GM23248 (cell line): ENCODE data around the gene PDXDC1. TPM values are rescaled to one million over a fixed set of nuclear protein-coding genes. Genes with fewer than 3 reads are reported as not detected.
"Not testable (repeated sequence)": the region's sequence is repeated elsewhere in the genome, so short reads cannot be mapped to it uniquely, and the experiment has no call there.

Experiments
- DNase-seq: peaks from one replicate; pipeline ENCODE4 v3.0.0-alpha.2; 2015
- H2AFZ ChIP-seq: fragments of 200-600 bp; sonication (generic); 2 replicates; pipeline ENCODE4 v1.6.1; 2016; ENCODE audit warnings: antibody characterized with exemption
- H3F3A ChIP-seq: fragments of 200-600 bp; sonication (generic); 2 replicates; pipeline ENCODE4 v1.6.1; 2016; ENCODE audit warnings: mild to moderate bottlenecking, antibody characterized with exemption, mixed run types; ENCODE audit not compliant: insufficient read depth
- H3K27ac ChIP-seq: fragments of 200-600 bp; sonication (generic); 2 replicates; pipeline ENCODE4 v1.5.1; 2016; ENCODE audit warnings: mild to moderate bottlenecking
- H3K27me3 ChIP-seq: fragments of 200-600 bp; sonication (generic); replicated peaks from 2 replicates; pipeline ENCODE4 v1.6.1; 2016; ENCODE audit warnings: mild to moderate bottlenecking; ENCODE audit not compliant: insufficient read depth
- H3K36me3 ChIP-seq: fragments of 200-600 bp; sonication (generic); 2 replicates; pipeline ENCODE4 v1.6.1; 2016; ENCODE audit warnings: low read depth, mild to moderate bottlenecking
- H3K4me1 ChIP-seq: fragments of 200-600 bp; sonication (generic); 2 replicates; pipeline ENCODE4 v1.6.1; 2016; ENCODE audit warnings: mild to moderate bottlenecking; ENCODE audit not compliant: insufficient read depth
- H3K4me2 ChIP-seq: fragments of 200-600 bp; sonication (generic); one replicate; pipeline ENCODE4 v1.6.1; 2016; ENCODE audit warnings: mild to moderate bottlenecking; ENCODE audit not compliant: unreplicated experiment
- H3K4me3 ChIP-seq: fragments of 200-600 bp; sonication (generic); 2 replicates; pipeline ENCODE4 v1.5.1; 2016; ENCODE audit warnings: mild to moderate bottlenecking
- H3K79me2 ChIP-seq: fragments of 200-600 bp; sonication (generic); 2 replicates; pipeline ENCODE4 v1.6.1; 2016; ENCODE audit warnings: mild to moderate bottlenecking; ENCODE audit not compliant: insufficient read depth
- H3K9ac ChIP-seq: fragments of 200-600 bp; sonication (generic); 2 replicates; pipeline ENCODE4 v1.6.1; 2016; ENCODE audit warnings: mild to moderate bottlenecking
- H3K9me2 ChIP-seq: fragments of 200-600 bp; sonication (generic); 2 replicates; pipeline ENCODE4 v1.6.1; 2016; ENCODE audit warnings: mixed run types, mild to moderate bottlenecking, moderate library complexity; ENCODE audit not compliant: insufficient read depth
- H3K9me3 ChIP-seq: fragments of 200-600 bp; sonication (generic); one replicate; pipeline ENCODE4 v1.6.1; 2017; ENCODE audit warnings: low read depth
- H4K20me1 ChIP-seq: fragments of 200-600 bp; sonication (generic); 2 replicates; pipeline ENCODE4 v1.6.0; 2016; ENCODE audit not compliant: insufficient read depth
- WGBS, 2 experiments: methylation state at CpG; one replicate each; pipeline ENCODE4 v1.1.6; 2015 to 2017; ENCODE audit warnings: low lambda C conversion rate in 2 of 2, low coverage in 1 of 2; ENCODE audit errors: missing lambda C conversion rate in 2 of 2; 5-methylcytosine and 5-hydroxymethylcytosine counted together
- in situ Hi-C: fragments of 300-500 bp; cut with MboI; formaldehyde crosslinking; loops from 2 replicates; pipeline ENCODE4 v1.15.0; 2020
- polyA plus RNA-seq: library from polyadenylated mRNA; unstranded; fragments of >200 nt; fragmentation: Nextera tagmentation; extraction: Ambion mirVana; gene quantifications from 2 replicates; pipeline ENCODE4 v1.2.1, GENCODE V29; 2016
- total RNA-seq: library from RNA; depleted of rRNA; stranded (reverse); fragments of >200 nt; shearing (Covaris generic); gene quantifications from 2 replicates; pipeline ENCODE4 v1.2.3, GENCODE V29; 2014

PDXDC1 gene
- total and polyA plus RNA-seq, 2 experiments from 2014 or later, result 61.1 to 63.9 TPM

GRCh38 chr16:14973785-14974322 lies 972 bp upstream of the PDXDC1 start:
- peak overlapping the region; percentile 81 for H3K4me3 ChIP-seq
- H3K9me2 ChIP-seq, DNase-seq, H3F3A ChIP-seq, H3K9me3 ChIP-seq, H3K36me3 ChIP-seq, H4K20me1 ChIP-seq, H3K27ac ChIP-seq, H3K27me3 ChIP-seq, in situ Hi-C loops: not testable (repeated sequence)
- peaks cover 52% of the 10 kb centered on the region for H3K79me2 ChIP-seq
- H3K9ac ChIP-seq, result peak overlapping the region; percentile 96
- peak overlapping the region; percentile 80 for H3K4me2 ChIP-seq
- WGBS, 2 experiments, result 77 to 79% methylated on average over 14 of the region's 14 CpGs
- peaks cover 13% of the 10 kb centered on the region for H3K4me1 ChIP-seq
- peak overlapping the region; percentile 79; the same call in 1 of the 2 replicates for H2AFZ ChIP-seq

DNA sequence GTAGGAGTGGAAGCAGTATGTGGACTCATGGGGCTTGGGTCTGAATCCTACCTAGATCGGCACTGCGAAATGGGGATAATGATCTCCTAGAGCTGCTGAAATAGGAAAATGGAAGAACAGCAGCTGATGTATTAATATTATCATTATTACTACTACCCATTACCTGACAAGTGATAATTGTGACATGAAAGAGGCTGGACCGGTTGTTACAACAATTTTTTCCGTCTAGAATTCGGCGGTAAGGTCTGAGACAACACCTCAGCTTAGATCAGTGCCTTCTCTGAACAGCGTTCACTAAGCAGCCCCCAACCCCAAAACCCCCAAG lies 533 bp upstream of the PDXDC1 start:
- H3K27me3 ChIP-seq, H4K20me1 ChIP-seq, H3K9me3 ChIP-seq, H3K9me2 ChIP-seq, H3F3A ChIP-seq, in situ Hi-C loops, H3K36me3 ChIP-seq: not testable (repeated sequence)
- peak overlapping the region; percentile 79 for H2AFZ ChIP-seq
- peak overlapping the region; percentile 96 for H3K9ac ChIP-seq
- peak overlapping the region; percentile 83 for H3K27ac ChIP-seq
- H3K4me3 ChIP-seq, result peak overlapping the region; percentile 81
- H3K4me1 ChIP-seq, result peaks cover 13% of the 10 kb centered on the region
- H3K79me2 ChIP-seq, result peaks cover 56% of the 10 kb centered on the region
- DNase-seq, result peak; percentile 70
- peak overlapping the region; percentile 80 for H3K4me2 ChIP-seq
- 9 to 15% methylated on average over 7 of the region's 7 CpGs for WGBS, 2 experiments

- H3K9me2 ChIP-seq, H4K20me1 ChIP-seq, in situ Hi-C loops, H3F3A ChIP-seq, H3K27me3 ChIP-seq, H3K9me3 ChIP-seq, H3K36me3 ChIP-seq: not testable (repeated sequence)
- peak overlapping the region; percentile 83 for H3K27ac ChIP-seq
- peak overlapping the region; percentile 96 for H3K9ac ChIP-seq
- peak overlapping the region; percentile 80 for H3K4me2 ChIP-seq
- peak; percentile 61 for DNase-seq
- peaks cover 13% of the 10 kb centered on the region for H3K4me1 ChIP-seq
- peak overlapping the region; percentile 79 for H2AFZ ChIP-seq
- WGBS, 2 experiments, result 2% methylated on average over 35 to 45 of the region's 47 CpGs
- H3K4me3 ChIP-seq, result peak overlapping the region; percentile 81
- H3K79me2 ChIP-seq, result peaks cover 69% of the 10 kb centered on the region
These were observed 780 bp downstream of the PDXDC1 start for GRCh38 chr16:14975418-14976194.

DNA sequence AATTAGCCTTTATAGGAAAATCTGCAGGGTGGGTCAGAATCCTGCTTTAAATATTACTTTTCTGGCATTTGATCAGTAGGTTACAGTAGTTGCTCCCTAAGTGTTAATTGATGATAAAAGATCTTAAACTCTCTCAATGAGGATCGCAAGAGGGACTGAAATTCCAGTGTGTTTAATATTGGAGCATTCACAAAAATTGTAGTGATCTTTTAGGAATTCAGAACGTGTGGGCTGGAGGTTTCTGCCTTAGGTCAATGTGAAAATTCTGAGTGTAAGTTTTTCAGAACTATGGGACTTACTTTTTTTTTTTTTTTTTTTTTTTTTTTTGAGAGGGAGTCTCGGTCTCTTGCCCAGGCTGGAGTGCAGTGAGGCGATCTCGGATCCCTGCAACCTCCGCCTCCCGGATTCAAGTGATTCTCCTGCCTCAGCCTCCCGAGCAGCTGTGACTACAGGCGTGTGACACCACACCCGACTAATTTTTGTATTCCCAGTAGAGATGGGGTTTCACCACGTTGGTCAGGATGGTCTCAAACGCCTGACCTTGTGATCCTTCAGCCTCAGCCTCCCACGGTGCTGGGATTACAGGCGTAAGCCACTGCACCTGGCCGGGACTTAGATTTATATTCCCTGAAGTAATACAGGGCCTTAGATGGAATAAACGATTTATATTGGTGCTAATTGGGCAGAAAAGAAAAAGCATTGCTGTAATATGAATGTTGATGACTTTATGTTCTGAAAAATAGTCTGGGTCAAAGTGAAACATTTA lies 2.3 kb downstream of the PDXDC1 start:
- peaks cover 85% of the 10 kb centered on the region for H3K79me2 ChIP-seq

GRCh38 chr16:14978281-14978680 lies 3.5 kb downstream of the PDXDC1 start:
- H4K20me1 ChIP-seq, H3K9me2 ChIP-seq, H3K9ac ChIP-seq, H3K27ac ChIP-seq, H2AFZ ChIP-seq, H3K27me3 ChIP-seq, DNase-seq, H3K36me3 ChIP-seq, H3F3A ChIP-seq, H3K4me3 ChIP-seq, in situ Hi-C loops, H3K4me2 ChIP-seq, H3K9me3 ChIP-seq: not testable (repeated sequence)
- whole genome bisulfite sequencing, 2 experiments, result 87 to 90% methylated on average over 8 of the region's 8 CpGs
- Histone ChIP-seq H3K4me1 (peaks cover 19% of the 10 kb centered on the region), H3K79me2 (peaks cover 96% of the 10 kb centered on the region)

More for the DNA sequence above, 2.3 kb downstream of the PDXDC1 start:
- H3K9me2 ChIP-seq, H2AFZ ChIP-seq, H3K27ac ChIP-seq, H4K20me1 ChIP-seq, H3K27me3 ChIP-seq, in situ Hi-C loops, H3F3A ChIP-seq, H3K9me3 ChIP-seq, H3K36me3 ChIP-seq: not testable (repeated sequence)
- Histone ChIP-seq H3K4me1 (peaks cover 15% of the 10 kb centered on the region), H3K9ac (peak overlapping the region; percentile 96), H3K4me3 (peak overlapping the region; percentile 81), H3K4me2 (peak overlapping the region; percentile 80)
- WGBS, 2 experiments, result 52 to 61% methylated on average over 12 to 16 of the region's 16 CpGs
- peak; percentile 64 for DNase-seq

- H3K36me3 ChIP-seq, H3K4me2 ChIP-seq, H3K9me2 ChIP-seq, H3K27me3 ChIP-seq, H3K4me3 ChIP-seq, DNase-seq, H3F3A ChIP-seq, H3K9me3 ChIP-seq, H3K27ac ChIP-seq, H4K20me1 ChIP-seq, H3K9ac ChIP-seq, H2AFZ ChIP-seq, in situ Hi-C loops: not testable (repeated sequence)
- WGBS, 2 experiments, result 57 to 60% methylated on average over 4 of the region's 4 CpGs
- peaks cover 19% of the 10 kb centered on the region for H3K4me1 ChIP-seq
- peaks cover 100% of the 10 kb centered on the region for H3K79me2 ChIP-seq
These were observed 4.1 kb downstream of the PDXDC1 start for GRCh38 chr16:14978908-14979307.

DNA sequence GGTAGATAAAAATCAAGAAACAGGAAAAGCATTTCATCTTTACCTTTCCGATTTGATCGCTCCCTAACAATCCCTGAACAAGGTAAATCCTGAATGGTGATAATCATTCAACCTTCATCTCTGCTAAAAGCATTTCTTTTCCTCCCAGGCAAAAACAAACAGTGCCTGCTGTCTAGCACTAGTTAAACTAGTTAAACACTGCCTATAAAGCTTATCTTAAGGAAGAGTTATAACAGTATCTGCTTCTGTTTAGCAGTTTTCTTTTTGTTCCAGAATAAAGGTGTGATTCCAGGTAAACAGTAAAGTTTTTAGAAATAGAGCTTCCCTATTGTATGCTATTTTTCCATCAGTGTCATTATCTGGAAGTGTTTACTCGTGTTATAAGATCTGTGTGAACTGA lies 6.4 kb downstream of the PDXDC1 start:
- H3K4me3 ChIP-seq, H3K36me3 ChIP-seq, H2AFZ ChIP-seq, H3F3A ChIP-seq, H3K27ac ChIP-seq, H4K20me1 ChIP-seq, in situ Hi-C loops, H3K4me2 ChIP-seq, H3K9me3 ChIP-seq, H3K9ac ChIP-seq, DNase-seq, H3K27me3 ChIP-seq, H3K9me2 ChIP-seq: not testable (repeated sequence)
- Histone ChIP-seq H3K4me1 (peaks cover 19% of the 10 kb centered on the region), H3K79me2 (peaks cover 95% of the 10 kb centered on the region)
- 58 to 59% methylated on average over 3 of the region's 3 CpGs for WGBS, 2 experiments
